Stomach (tissue), 9 donors: ENCODE results near the gene ELAVL2. TPM values are rescaled to one million over a fixed set of nuclear protein-coding genes. Genes with fewer than 3 reads are reported as not detected.
A peak's percentile ranks its signal among the peaks of the same experiment; 100 is the strongest.

Experiments used
- DNase-seq, 2 donors: peaks; one replicate each; pipeline versions ENCODE4 v3.0.0 to v3.0.0-alpha.2; 2013 to 2019
- H3K27ac ChIP-seq, 5 donors: fragments of 200-600 bp in 4 of 5; sonication (generic) in 4 of 5; one replicate each; pipeline ENCODE4 v1.5.1; 2013 to 2019; ENCODE audit warnings: mild to moderate bottlenecking in 1 of 5, moderate library complexity in 1 of 5
- H3K27me3 ChIP-seq, 3 donors: fragments of 200-600 bp; sonication (generic); one replicate each; pipeline ENCODE4 v1.5.1; 2017 to 2019; ENCODE audit warnings: mixed run types in 1 of 3
- H3K36me3 ChIP-seq, 4 donors: fragments of 200-600 bp; sonication (generic); 1 replicate in 3 of 4; 2 replicates in 1 of 4; pipeline ENCODE4 v1.5.1; 2016 to 2019
- H3K4me1 ChIP-seq, 4 donors: fragments of 200-600 bp; sonication (generic); one replicate each; pipeline ENCODE4 v1.5.1; 2016 to 2019
- H3K4me3 ChIP-seq, 4 donors: fragments of 200-600 bp; sonication (generic) in 3 of 4; one replicate each; pipeline ENCODE4 v1.5.1; 2016 to 2019; ENCODE audit warnings: mild to moderate bottlenecking in 1 of 4
- H3K9me3 ChIP-seq, 4 donors: fragments of 200-600 bp; sonication (generic); one replicate each; pipeline ENCODE4 v1.5.1; 2016 to 2019
- CTCF ChIP-seq, 7 experiments: fragments of 450-650 bp in 4 of 7; fragments of 200-600 bp in 3 of 7; sonication (generic) in 3 of 7; IDR thresholded peaks; one replicate each; pipeline ENCODE4 v1.5.1; 2016 to 2019; ENCODE audit warnings: antibody characterized with exemption in 7 of 7, control low read depth in 2 of 7, mild to moderate bottlenecking in 1 of 7
- EP300 ChIP-seq: sonication (generic); formaldehyde crosslinking; IDR thresholded peaks from one replicate; pipeline ENCODE4 v1.6.1; 2017; ENCODE audit warnings: antibody characterized with exemption
- POLR2A ChIP-seq, 4 donors: fragments of 450-650 bp; IDR thresholded peaks; one replicate each; pipeline ENCODE4 v1.6.1; 2016; ENCODE audit warnings: antibody characterized with exemption in 4 of 4, control low read depth in 2 of 4, mild to moderate bottlenecking in 1 of 4, moderate library complexity in 1 of 4
- POLR2AphosphoS5 ChIP-seq, 3 donors: sonication (generic); formaldehyde crosslinking; IDR thresholded peaks; one replicate each; pipeline ENCODE4 v1.6.1; 2016; ENCODE audit warnings: antibody characterized with exemption in 3 of 3
- WGBS, 5 donors: extraction: QIAGEN DNeasy Blood & Tissue Kit in 3 of 5; methylation state at CpG; one replicate each; pipeline versions ENCODE4 v1.1.5 to v1.1.7; 2013 to 2018; 5-methylcytosine and 5-hydroxymethylcytosine counted together
- intact Hi-C: fragments of 100-400 bp; cut with DNase I; formaldehyde crosslinking; loops from one replicate; pipeline ENCODE4 v1.15.1; 2023; ENCODE audit warnings: low total_unique reads
- polyA plus RNA-seq, 3 donors: library from polyadenylated mRNA; stranded (reverse); fragments of 200-250 nt; gene quantifications; one replicate each; pipeline ENCODE4 v1.2.3, GENCODE V29; 2013
- total RNA-seq, 5 donors: library from RNA; depleted of rRNA; stranded (reverse); fragments of >200 nt; gene quantifications; one replicate each; pipeline versions ENCODE4 v1.1.0 to v1.2.3, GENCODE V29; 2014 to 2016
- donor health status: healthy with polysubstance abuse.
- donor health status: Bipolar disorder and iron deficiency.
- donor health status: healthy.

ELAVL2 gene
- total and polyA plus RNA-seq, 8 donors: 0.06 to 1.1 (median 0.18) TPM; not detected in 5

GRCh38 chr9:23837038-23837437 lies 11.0 kb upstream of the ELAVL2 start:
- Histone ChIP-seq H3K4me3 (no peak overlapping the region), H3K27ac (no peak overlapping the region), H3K9me3 (no peaks in the 10 kb centered on the region), H3K36me3 (no peaks in the 10 kb centered on the region), H3K4me1 (no peaks in the 10 kb centered on the region), H3K27me3 (peaks cover 0 to 12% (median 0%) of the 10 kb centered on the region in 3 donors)
- TF ChIP-seq POLR2AphosphoS5 (IDR thresholded peaks at IDR 0.05) (no peak), EP300 (no peak), POLR2A (IDR thresholded peaks at IDR 0.05) (no peak), CTCF (IDR thresholded peaks at IDR 0.05) (no peak)
- intact Hi-C loops: no loop called here
- 57 to 71% (median 69%) methylated on average over 5 of the region's 5 CpGs for WGBS, 5 donors
- DNase-seq: no peak

- no peak for TF ChIP-seq POLR2AphosphoS5 (IDR thresholded peaks at IDR 0.05)
- no peak for TF ChIP-seq POLR2A (IDR thresholded peaks at IDR 0.05)
- no peak for TF ChIP-seq EP300
- no peak for TF ChIP-seq CTCF (IDR thresholded peaks at IDR 0.05)
- no peak overlapping the region for H3K27ac ChIP-seq
- H3K4me1 ChIP-seq: peaks cover 0 to 13% (median 0%) of the 10 kb centered on the region in 4 donors
- no peak for DNase-seq
- no peak overlapping the region for H3K4me3 ChIP-seq
- whole genome bisulfite sequencing, 5 donors: 3 to 5% (median 4%) methylated on average over 26 to 28 of the region's 28 CpGs
- H3K27me3 ChIP-seq: peaks cover 0 to 69% (median 34%) of the 10 kb centered on the region in 3 donors
- intact Hi-C loops: no loop called here
- no peaks in the 10 kb centered on the region for H3K36me3 ChIP-seq
- peaks cover 0 to 4% (median 0%) of the 10 kb centered on the region in 4 donors for H3K9me3 ChIP-seq
These were observed 5.1 kb upstream of the ELAVL2 start for GRCh38 chr9:23830929-23831730.

GRCh38 chr9:23830476-23830805 lies 4.4 kb upstream of the ELAVL2 start:
- WGBS, 5 donors: 17 to 22% (median 18%) methylated on average over 5 of the region's 5 CpGs
- intact Hi-C loops: no loop called here
- no peak for DNase-seq
- TF ChIP-seq EP300: no peak
- no peak for TF ChIP-seq POLR2AphosphoS5 (IDR thresholded peaks at IDR 0.05)
- TF ChIP-seq POLR2A (IDR thresholded peaks at IDR 0.05): no peak
- TF ChIP-seq CTCF (IDR thresholded peaks at IDR 0.05): no peak
- H3K4me1 ChIP-seq: peaks cover 0 to 18% (median 2%) of the 10 kb centered on the region in 4 donors
- no peak overlapping the region for H3K4me3 ChIP-seq
- no peaks in the 10 kb centered on the region for H3K36me3 ChIP-seq
- no peak overlapping the region for H3K27ac ChIP-seq
- peaks cover 0 to 76% (median 41%) of the 10 kb centered on the region in 3 donors for H3K27me3 ChIP-seq
- peaks cover 0 to 4% (median 0%) of the 10 kb centered on the region in 4 donors for H3K9me3 ChIP-seq

- WGBS, 5 donors: 3 to 7% (median 4%) methylated on average over 22 of the region's 22 CpGs
- no peak for TF ChIP-seq POLR2AphosphoS5 (IDR thresholded peaks at IDR 0.05)
- TF ChIP-seq POLR2A (IDR thresholded peaks at IDR 0.05): no peak
- no peak for TF ChIP-seq CTCF (IDR thresholded peaks at IDR 0.05)
- no peak for TF ChIP-seq EP300
- intact Hi-C loops: no loop called here
- Histone ChIP-seq H3K4me1 (peaks cover 0 to 24% (median 5%) of the 10 kb centered on the region in 4 donors), H3K4me3 (no peak overlapping the region), H3K27ac (no peak overlapping the region), H3K9me3 (peaks cover 0 to 5% (median 0%) of the 10 kb centered on the region in 4 donors), H3K36me3 (no peaks in the 10 kb centered on the region), H3K27me3 (peaks cover 0 to 82% (median 47%) of the 10 kb centered on the region in 3 donors)
- DNase-seq: peak in 1 of 2 donors; percentile 74
These were observed 3.8 kb upstream of the ELAVL2 start for GRCh38 chr9:23829580-23830475.
